Measurements from ENCODE around the gene SOX13. TPM values are rescaled to one million over a fixed set of nuclear protein-coding genes. Genes with fewer than 3 reads are reported as not detected.
A peak's percentile ranks its signal among the peaks of the same experiment; 100 is the strongest.

Gene SOX13
- 11.7 and 12.5 TPM in 2 replicates for total RNA-seq
- long read RNA-seq: 0 reads

GRCh38 chr1:204072931-204073836, at the start of gene SOX13:
Gene SOX13, plus strand, starts transcription at chr1:204073115. Its CDS starts 39,801 bp downstream, at chr1:204112916.
- peak; percentile 30 for TF ChIP-seq CTCF (IDR thresholded peaks at IDR 0.05)
- H3K27me3 Mint-ChIP-seq (ENCODE audit: unreplicated experiment): peaks cover 15% of the 10 kb centered on the region
- H3K36me3 Mint-ChIP-seq (ENCODE audit: unreplicated experiment): no peaks in the 10 kb centered on the region
- peak within 1 kb of the TSS; percentile 98 for H3K4me3 Mint-ChIP-seq (ENCODE audit: unreplicated experiment)
- peaks cover 28% of the 10 kb centered on the region for H3K4me1 Mint-ChIP-seq (ENCODE audit: unreplicated experiment)
- peak; percentile 93 for DNase-seq (ENCODE audit: extremely low spot score, unreplicated experiment)
- peak within 1 kb of the TSS; percentile 94 for H3K27ac Mint-ChIP-seq (ENCODE audit: unreplicated experiment)
- no peaks in the 10 kb centered on the region for H3K9me3 Mint-ChIP-seq (ENCODE audit: unreplicated experiment)

- Mint-ChIP-seq H3K27me3 (ENCODE audit: unreplicated experiment) (peaks cover 42% of the 10 kb centered on the region), H3K4me3 (ENCODE audit: unreplicated experiment) (no peak overlapping the region), H3K9me3 (ENCODE audit: unreplicated experiment) (no peaks in the 10 kb centered on the region), H3K4me1 (ENCODE audit: unreplicated experiment) (no peaks in the 10 kb centered on the region), H3K36me3 (ENCODE audit: unreplicated experiment) (no peaks in the 10 kb centered on the region), H3K27ac (ENCODE audit: unreplicated experiment) (no peak overlapping the region)
- TF ChIP-seq CTCF (IDR thresholded peaks at IDR 0.05): no peak
- no peak for DNase-seq (ENCODE audit: extremely low spot score, unreplicated experiment)
Measured at GRCh38 chr1:204025917-204026707, 46.8 kb upstream of the SOX13 start.

- Mint-ChIP-seq H3K9me3 (ENCODE audit: unreplicated experiment) (no peaks in the 10 kb centered on the region), H3K27ac (ENCODE audit: unreplicated experiment) (no peak overlapping the region)
Measured at GRCh38 chr1:204027446-204027845, 45.5 kb upstream of the SOX13 start.

GRCh38 chr1:204029016-204029415, 43.9 kb upstream of the SOX13 start:
- no peak for DNase-seq (ENCODE audit: extremely low spot score, unreplicated experiment)
- no peak overlapping the region for H3K27ac Mint-ChIP-seq (ENCODE audit: unreplicated experiment)
- no peak overlapping the region for H3K4me3 Mint-ChIP-seq (ENCODE audit: unreplicated experiment)
- H3K9me3 Mint-ChIP-seq (ENCODE audit: unreplicated experiment): no peaks in the 10 kb centered on the region
- H3K4me1 Mint-ChIP-seq (ENCODE audit: unreplicated experiment): no peaks in the 10 kb centered on the region
- TF ChIP-seq CTCF (IDR thresholded peaks at IDR 0.05): no peak
- peaks cover 36% of the 10 kb centered on the region for H3K27me3 Mint-ChIP-seq (ENCODE audit: unreplicated experiment)
- no peaks in the 10 kb centered on the region for H3K36me3 Mint-ChIP-seq (ENCODE audit: unreplicated experiment)

More at GRCh38 chr1:204027446-204027845, 45.5 kb upstream of the SOX13 start:
- Mint-ChIP-seq H3K27me3 (ENCODE audit: unreplicated experiment) (peaks cover 38% of the 10 kb centered on the region), H3K4me3 (ENCODE audit: unreplicated experiment) (no peak overlapping the region), H3K4me1 (ENCODE audit: unreplicated experiment) (no peaks in the 10 kb centered on the region), H3K36me3 (ENCODE audit: unreplicated experiment) (no peaks in the 10 kb centered on the region)
- DNase-seq (ENCODE audit: extremely low spot score, unreplicated experiment): no peak
- no peak for TF ChIP-seq CTCF (IDR thresholded peaks at IDR 0.05)

Data from osteocyte (in vitro differentiated cells).